SU-DHL-6 (cell line): ENCODE measurements around the gene GPR152.

ENCODE experiments used
- EZH2phosphoT487 ChIP-seq: fragments of 200-600 bp; sonication (generic), shearing (Covaris generic); conservative IDR thresholded peaks from 2 replicates; pipeline ENCODE4 v1.6.1; 2018; ENCODE audit warnings: mild to moderate bottlenecking, antibody characterized with exemption, low read length, moderate library complexity, mixed read lengths
- TF ChIP-seq, protein P1 (sequence below): fragments of 200-600 bp; sonication (generic); IDR thresholded peaks from one replicate; pipeline ENCODE4 v1.5.1; 2017; ENCODE audit warnings: antibody characterized with exemption, mild to moderate bottlenecking, low read length, moderate library complexity; ENCODE audit not compliant: insufficient read depth, poor library complexity, severe bottlenecking

DNA sequence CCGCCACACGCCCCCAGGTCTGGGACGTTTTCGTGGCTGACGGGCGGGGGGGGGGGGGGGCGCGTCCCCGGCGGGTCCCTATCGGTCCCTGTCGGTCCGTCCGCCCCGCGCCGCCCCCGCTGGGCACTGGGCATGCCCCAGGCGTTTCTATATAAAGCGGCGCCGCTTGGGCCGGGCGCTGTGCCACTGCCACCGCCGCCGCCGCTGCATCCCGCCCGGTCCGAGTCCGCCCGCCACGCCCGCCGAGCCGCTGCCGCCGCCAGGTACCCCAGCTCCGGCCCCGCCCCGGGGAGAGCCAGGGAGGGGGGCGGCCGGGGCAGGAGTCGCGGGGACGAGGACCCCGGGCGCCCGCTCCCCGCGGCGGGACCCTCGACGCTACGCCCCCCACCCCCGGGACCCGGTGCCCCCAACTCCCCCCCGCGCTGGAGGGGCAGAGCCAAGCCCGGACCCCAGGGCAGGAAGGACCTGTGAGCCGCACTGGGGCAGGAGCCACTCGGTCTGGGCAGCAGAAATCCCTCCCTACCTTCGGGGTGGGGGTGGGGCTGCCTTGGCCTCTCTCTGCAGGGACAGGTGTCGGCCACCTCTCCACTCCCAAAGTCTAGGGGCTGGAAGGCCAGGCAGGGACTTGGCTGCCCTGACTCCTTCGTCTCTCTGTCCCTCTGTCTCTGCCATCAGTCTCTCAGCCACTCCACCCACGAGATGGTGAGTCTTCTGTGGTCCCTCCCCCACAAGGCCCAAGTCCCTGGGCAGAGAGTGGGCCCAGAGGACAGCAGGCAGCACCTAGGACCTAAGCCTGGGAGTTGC lies 36.8 kb downstream of the GPR152 start, which contains the start of gene CARNS1:
- TF ChIP-seq, protein P1, sequence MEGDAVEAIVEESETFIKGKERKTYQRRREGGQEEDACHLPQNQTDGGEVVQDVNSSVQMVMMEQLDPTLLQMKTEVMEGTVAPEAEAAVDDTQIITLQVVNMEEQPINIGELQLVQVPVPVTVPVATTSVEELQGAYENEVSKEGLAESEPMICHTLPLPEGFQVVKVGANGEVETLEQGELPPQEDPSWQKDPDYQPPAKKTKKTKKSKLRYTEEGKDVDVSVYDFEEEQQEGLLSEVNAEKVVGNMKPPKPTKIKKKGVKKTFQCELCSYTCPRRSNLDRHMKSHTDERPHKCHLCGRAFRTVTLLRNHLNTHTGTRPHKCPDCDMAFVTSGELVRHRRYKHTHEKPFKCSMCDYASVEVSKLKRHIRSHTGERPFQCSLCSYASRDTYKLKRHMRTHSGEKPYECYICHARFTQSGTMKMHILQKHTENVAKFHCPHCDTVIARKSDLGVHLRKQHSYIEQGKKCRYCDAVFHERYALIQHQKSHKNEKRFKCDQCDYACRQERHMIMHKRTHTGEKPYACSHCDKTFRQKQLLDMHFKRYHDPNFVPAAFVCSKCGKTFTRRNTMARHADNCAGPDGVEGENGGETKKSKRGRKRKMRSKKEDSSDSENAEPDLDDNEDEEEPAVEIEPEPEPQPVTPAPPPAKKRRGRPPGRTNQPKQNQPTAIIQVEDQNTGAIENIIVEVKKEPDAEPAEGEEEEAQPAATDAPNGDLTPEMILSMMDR: no peak
- no peak for TF ChIP-seq EZH2phosphoT487
